Measurements from ENCODE around the gene TVP23B. TPM values are rescaled to one million over a fixed set of nuclear protein-coding genes. Genes with fewer than 3 reads are reported as not detected.
"Not testable (repeated sequence)": the region's sequence is repeated elsewhere in the genome, so short reads cannot be mapped to it uniquely, and the experiment has no call there.

The TVP23B gene
- total RNA-seq, 1 donor from 2014 or later, result 42.6 TPM

DNA sequence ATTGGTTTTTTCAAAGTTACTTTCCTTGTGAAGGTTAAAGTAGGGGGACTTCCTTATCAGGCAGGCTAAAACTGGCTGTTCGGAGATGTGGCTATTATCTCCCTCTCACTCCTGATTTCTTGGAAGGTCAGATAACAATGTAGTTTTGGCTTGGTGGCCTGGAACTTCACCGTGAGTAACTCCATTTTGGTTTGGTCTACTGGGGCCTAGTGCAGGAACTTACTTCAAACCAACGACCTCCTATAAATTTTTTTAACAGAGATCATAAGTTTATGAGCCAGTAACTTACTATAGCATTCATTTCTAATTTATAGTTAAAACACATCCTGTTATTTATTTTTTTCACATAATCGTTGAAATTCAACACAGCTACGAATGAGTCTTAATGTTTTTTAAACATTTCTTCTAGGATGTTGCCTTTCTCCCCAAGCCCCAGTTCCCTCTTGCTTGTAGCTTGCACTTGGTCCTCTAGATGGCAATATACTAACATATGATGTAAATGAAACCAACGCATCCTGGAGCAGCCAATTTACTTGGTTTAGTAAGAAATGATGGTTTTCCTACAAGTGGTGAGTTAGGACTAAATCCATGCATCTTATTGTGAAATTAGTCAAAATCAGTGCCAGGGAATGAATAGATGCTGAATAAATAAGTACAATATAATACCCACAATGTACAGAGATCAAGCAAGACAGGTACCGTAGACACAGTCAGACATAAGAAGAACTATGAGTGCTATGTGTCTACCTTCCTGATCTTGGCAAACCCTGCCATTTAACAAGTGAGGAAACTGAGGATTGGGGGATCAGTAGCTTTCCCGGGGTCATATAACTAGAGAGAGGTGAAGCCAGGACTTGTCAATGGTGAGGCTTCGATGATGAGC lies 35.7 kb downstream of the TVP23B start:
- H3K27me3 ChIP-seq (ENCODE audit: insufficient read depth, low read length); H3K9ac ChIP-seq (ENCODE audit: low read length); H4K20me1 ChIP-seq (ENCODE audit: insufficient read depth, low read length); H3K9me3 ChIP-seq (ENCODE audit: insufficient read depth, low read depth, low read length); H3K36me3 ChIP-seq (ENCODE audit: insufficient read depth, low read length); H3K9me3 Mint-ChIP-seq (ENCODE audit: unreplicated experiment); H3K27me3 Mint-ChIP-seq (ENCODE audit: low read depth, unreplicated experiment); H3K4me3 Mint-ChIP-seq (ENCODE audit: unreplicated experiment); H3K4me1 ChIP-seq (ENCODE audit: insufficient read depth, low read length); H3K27ac ChIP-seq (ENCODE audit: low read depth, low read length); H3K4me3 ChIP-seq (ENCODE audit: insufficient read depth, low read depth, low read length); H3K27ac Mint-ChIP-seq (ENCODE audit: unreplicated experiment); H2AFZ ChIP-seq (ENCODE audit: low read depth, low read length); H3K36me3 Mint-ChIP-seq (ENCODE audit: low read depth, unreplicated experiment); H3K4me2 ChIP-seq (ENCODE audit: low read length); H3K79me2 ChIP-seq (ENCODE audit: insufficient read depth, low read length); H3K4me1 Mint-ChIP-seq (ENCODE audit: low read depth, unreplicated experiment): not testable (repeated sequence)
- peak; percentile 78 for FAIRE-seq
- DNase-seq (ENCODE audit: low read depth), result peak; percentile 69
- peak; percentile 45 for TF ChIP-seq CTCF (IDR thresholded peaks at IDR 0.05; ENCODE audit: insufficient read depth, low read depth, low read length)

DNA sequence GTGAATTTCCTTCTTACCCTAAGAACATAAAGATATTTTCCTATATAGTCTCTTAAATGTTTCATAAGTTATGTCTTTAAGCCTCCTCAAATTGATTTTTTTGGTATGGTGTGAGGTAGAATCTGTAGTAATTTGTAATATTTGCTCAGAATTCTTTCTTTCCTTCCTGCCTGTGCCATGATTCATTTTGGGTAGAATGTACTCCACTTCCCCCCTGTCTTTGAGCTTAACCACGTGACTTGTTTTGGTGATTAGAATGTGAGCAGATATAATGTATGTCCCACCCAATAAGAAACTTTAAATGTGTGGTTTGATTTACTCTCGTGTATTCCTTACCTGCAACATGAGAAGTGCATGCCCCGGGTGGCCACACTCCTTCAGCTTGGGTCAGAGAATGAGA lies 40.4 kb downstream of the TVP23B start:
- not testable (repeated sequence) for H3K9ac ChIP-seq (ENCODE audit: low read length); H3K9me3 ChIP-seq (ENCODE audit: insufficient read depth, low read depth, low read length); H3K36me3 Mint-ChIP-seq (ENCODE audit: low read depth, unreplicated experiment); H3K36me3 ChIP-seq (ENCODE audit: insufficient read depth, low read length); H3K4me3 ChIP-seq (ENCODE audit: insufficient read depth, low read depth, low read length); H3K4me2 ChIP-seq (ENCODE audit: low read length); H3K79me2 ChIP-seq (ENCODE audit: insufficient read depth, low read length); H3K27me3 Mint-ChIP-seq (ENCODE audit: low read depth, unreplicated experiment); H3K4me1 ChIP-seq (ENCODE audit: insufficient read depth, low read length); H3K4me1 Mint-ChIP-seq (ENCODE audit: low read depth, unreplicated experiment); H3K27me3 ChIP-seq (ENCODE audit: insufficient read depth, low read length); DNase-seq (ENCODE audit: low read depth); H3K27ac ChIP-seq (ENCODE audit: low read depth, low read length); FAIRE-seq; H3K27ac Mint-ChIP-seq (ENCODE audit: unreplicated experiment); H3K4me3 Mint-ChIP-seq (ENCODE audit: unreplicated experiment); H2AFZ ChIP-seq (ENCODE audit: low read depth, low read length); H3K9me3 Mint-ChIP-seq (ENCODE audit: unreplicated experiment); H4K20me1 ChIP-seq (ENCODE audit: insufficient read depth, low read length)

GRCh38 chr17:18827613-18828012 lies 46.6 kb downstream of the TVP23B start:
- H3K4me1 Mint-ChIP-seq (ENCODE audit: low read depth, unreplicated experiment); H2AFZ ChIP-seq (ENCODE audit: low read depth, low read length); H3K27me3 ChIP-seq (ENCODE audit: insufficient read depth, low read length); H3K9ac ChIP-seq (ENCODE audit: low read length); H3K36me3 Mint-ChIP-seq (ENCODE audit: low read depth, unreplicated experiment); H3K9me3 Mint-ChIP-seq (ENCODE audit: unreplicated experiment); H4K20me1 ChIP-seq (ENCODE audit: insufficient read depth, low read length); H3K4me3 ChIP-seq (ENCODE audit: insufficient read depth, low read depth, low read length); H3K27ac Mint-ChIP-seq (ENCODE audit: unreplicated experiment); H3K9me3 ChIP-seq (ENCODE audit: insufficient read depth, low read depth, low read length); H3K27ac ChIP-seq (ENCODE audit: low read depth, low read length); H3K36me3 ChIP-seq (ENCODE audit: insufficient read depth, low read length); FAIRE-seq; H3K4me3 Mint-ChIP-seq (ENCODE audit: unreplicated experiment); H3K4me2 ChIP-seq (ENCODE audit: low read length); H3K4me1 ChIP-seq (ENCODE audit: insufficient read depth, low read length); DNase-seq (ENCODE audit: low read depth); H3K79me2 ChIP-seq (ENCODE audit: insufficient read depth, low read length); H3K27me3 Mint-ChIP-seq (ENCODE audit: low read depth, unreplicated experiment): not testable (repeated sequence)

All from astrocyte (in vitro differentiated cells and primary cell).